RKO (cell line): ENCODE results near the gene RUFY1.
A peak's percentile ranks its signal among the peaks of the same experiment; 100 is the strongest.
"Not testable (repeated sequence)": the region's sequence is repeated elsewhere in the genome, so short reads cannot be mapped to it uniquely, and the experiment has no call there.

Experiments
- DNase-seq: peaks from one replicate; pipeline ENCODE4 v3.0.0-alpha.2; 2016; ENCODE audit warnings: low spot score

RUFY1 gene

DNA sequence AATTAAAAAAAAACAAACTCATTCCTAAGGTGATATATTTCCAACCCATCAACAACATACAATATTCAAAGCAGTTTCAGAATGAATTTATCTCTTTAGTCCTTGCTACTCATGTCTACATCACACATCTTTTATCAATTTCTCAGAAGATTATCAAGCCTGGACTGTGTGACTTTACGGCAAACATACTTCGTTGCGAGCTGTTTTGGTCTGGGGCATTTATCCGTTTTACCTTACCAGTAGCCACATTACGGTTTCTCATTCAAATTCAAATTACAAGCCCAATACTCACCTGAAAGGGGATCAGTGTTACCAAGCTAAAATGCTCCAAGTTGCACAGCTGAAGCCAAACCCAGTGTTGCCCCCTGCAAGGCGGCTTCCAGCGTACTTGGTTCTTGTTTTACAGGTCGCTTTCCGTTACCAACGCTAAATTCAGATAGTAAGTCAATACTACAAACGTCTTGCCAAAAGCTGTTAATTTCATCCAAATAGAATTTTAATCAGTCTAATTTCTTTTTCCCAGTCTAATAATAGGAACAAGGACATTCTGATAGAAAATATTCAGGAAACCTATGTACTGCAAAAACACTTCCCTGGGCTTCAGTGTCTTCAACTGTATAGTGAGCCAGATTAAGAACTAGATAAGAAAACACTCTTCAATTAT is 71.3 kb downstream of the RUFY1 start:
- DNase-seq = no peak

- DNase-seq = peak; percentile 99
These were observed 72.9 kb downstream of the RUFY1 start, which contains the start of gene HNRNPH1 for GRCh38 chr5:179623003-179623905. TSS of gene HNRNPH1 (minus strand) at chr5:179623671. CDS start at chr5:179623133, 538 bp downstream.

DNA sequence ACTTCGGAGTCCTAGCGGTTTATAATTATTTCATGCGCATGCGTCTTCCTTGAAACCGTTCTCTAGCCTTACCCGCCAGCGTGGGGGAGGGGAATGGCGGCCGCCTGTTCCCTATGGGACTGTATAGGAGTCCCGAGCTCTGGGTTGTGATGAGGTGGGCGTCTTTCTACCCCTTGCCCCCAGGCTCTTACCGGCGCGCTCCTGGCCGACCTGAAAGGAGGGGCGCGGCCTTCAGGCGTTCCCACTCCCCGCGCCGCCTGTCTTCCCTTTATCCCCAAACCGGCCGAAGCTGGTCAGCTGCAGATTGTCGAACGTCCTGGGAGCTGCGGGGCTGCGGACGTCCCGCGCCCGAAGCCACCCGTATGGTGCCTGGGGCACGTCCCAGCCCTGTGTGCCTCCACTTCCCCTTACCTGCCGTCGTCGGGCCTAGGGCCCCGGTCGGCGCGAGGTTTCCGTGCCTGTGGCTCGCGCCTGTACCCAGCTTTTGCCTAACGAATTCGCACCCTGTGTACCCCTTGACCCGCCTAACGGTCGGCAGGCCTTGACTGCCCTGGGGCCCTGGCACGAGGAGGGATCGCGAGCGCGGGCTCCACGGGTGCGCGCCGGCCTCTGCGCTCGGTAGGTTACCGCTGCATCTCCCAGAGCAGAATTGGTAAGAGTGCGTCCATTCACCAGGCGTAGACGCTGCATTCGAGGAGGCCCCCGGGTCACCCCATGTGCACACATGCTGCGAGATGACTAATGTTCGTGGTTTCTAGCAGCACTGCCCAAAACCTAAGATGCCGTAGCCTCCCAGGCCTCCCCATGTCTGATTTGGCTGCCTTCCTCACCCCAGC is 73.8 kb downstream of the RUFY1 start:
- DNase-seq = peak; percentile 93

DNA sequence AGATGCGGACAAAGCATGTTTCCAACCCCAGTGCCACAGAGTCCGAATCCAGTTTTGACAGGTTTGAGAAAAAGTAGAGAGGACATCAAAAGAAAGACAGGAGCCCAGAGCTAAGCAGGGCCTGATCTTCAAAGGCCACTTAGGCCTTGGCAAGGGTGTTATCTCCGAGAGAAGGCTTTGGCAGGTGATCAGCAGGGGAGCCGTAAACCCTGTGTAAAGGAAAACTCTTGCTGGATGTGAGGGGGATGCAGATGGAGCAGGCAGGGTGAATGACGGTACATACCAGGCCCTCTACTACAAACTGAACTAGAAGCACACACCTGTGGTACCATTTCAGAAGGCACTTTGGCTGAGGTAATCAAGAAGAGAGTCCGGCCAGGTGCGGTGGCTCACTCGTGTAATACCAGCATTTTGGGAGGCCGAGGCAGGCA is 74.5 kb downstream of the RUFY1 start:
- DNase-seq = no peak

GRCh38 chr5:179633501-179634369 is 83.4 kb downstream of the RUFY1 start:
- DNase-seq = not testable (repeated sequence)

- not testable (repeated sequence) for DNase-seq
These were observed 84.2 kb downstream of the RUFY1 start for GRCh38 chr5:179634370-179635172.

- not testable (repeated sequence) for DNase-seq
These were observed 88.9 kb downstream of the RUFY1 start for GRCh38 chr5:179639296-179639695.

- DNase-seq = not testable (repeated sequence)
These were observed 91.4 kb downstream of the RUFY1 start for GRCh38 chr5:179641745-179642144.

DNA sequence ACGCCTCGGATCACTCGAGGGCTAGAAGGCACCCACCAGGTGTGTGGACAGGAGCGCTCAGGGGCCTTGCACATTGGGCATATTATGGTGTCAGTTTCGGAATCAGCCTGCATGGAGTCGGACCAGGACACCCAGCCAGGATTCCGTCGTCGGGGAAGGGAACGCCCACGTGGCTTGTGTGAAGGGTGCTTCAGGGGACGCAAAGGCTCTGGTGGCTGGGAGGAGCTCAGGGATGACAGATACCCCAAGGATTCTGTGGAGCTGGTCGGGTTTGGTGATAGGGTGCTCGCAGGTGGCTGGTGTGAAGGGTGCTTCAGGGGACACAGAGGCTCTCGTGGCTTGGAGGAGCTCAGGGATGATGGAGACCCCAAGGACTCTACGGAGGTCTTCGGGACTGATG is 92.3 kb downstream of the RUFY1 start:
- not testable (repeated sequence) for DNase-seq

DNA sequence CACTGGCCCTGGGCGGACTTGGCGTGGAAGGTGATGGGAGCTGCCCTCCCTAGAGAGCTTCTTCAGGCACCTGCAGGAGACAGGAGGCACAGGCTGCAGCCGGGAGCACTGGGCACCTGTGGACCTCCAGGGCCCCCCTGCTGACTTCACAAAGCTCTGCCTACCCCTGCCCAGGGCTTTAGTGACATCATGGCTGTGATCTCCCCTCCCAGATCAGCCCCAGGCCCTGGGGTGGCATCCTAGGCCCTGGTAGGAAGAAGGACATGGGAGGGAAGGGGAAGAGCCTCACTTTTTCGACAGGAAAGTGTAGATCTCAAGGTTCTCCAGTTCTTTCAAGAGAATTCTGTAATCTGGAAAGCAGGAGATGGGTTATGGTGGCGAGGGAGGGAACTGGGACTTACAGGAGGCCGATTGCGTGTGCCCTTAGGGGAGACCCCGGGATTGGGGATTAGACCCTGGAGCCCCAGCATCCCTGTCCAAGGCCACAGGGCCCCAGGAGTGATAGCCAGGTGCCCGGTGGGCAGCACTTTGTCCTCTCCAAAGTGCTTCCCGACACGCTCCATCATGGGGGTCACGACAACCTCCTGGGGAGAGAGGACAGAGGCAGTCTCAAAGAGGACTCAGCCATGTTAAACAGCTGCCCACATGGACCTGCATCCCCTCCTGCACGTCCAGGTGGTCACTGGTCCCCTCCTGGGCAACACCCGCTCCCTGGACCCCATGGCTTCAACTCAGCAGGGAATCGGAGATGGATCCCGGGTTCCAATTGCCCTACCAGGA is 93.0 kb downstream of the RUFY1 start:
- DNase-seq = not testable (repeated sequence)

- not testable (repeated sequence) for DNase-seq
These were observed 94.4 kb downstream of the RUFY1 start for GRCh38 chr5:179644766-179645165.

- no peak for DNase-seq
These were observed 98.1 kb downstream of the RUFY1 start for GRCh38 chr5:179648410-179648809.

DNA sequence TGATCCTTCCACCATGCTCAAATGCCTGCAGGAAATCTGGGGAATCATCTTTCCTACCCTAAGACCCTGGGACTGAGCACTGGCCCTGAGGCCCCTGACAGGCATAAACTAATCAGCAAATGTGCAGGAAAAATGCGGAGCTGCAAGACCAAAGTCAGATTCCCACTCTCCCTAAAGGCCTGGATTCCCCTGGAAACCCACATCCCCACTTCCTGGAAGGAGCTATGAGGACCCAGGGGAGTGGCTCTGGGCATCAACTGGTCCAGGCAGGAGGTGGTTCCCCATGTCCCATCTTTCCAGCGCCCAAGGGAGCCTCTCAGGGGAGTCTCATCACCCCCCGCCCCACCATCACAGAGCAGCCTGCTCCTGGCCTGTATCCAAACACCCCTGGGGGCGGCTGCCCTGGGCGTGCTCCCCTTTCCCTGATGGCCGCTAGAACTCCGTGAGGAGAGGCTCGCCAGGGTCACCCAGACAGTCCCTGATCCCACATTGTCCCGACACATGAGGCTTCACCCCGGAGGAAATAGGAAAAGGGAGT is 98.9 kb downstream of the RUFY1 start:
- DNase-seq = not testable (repeated sequence)

DNA sequence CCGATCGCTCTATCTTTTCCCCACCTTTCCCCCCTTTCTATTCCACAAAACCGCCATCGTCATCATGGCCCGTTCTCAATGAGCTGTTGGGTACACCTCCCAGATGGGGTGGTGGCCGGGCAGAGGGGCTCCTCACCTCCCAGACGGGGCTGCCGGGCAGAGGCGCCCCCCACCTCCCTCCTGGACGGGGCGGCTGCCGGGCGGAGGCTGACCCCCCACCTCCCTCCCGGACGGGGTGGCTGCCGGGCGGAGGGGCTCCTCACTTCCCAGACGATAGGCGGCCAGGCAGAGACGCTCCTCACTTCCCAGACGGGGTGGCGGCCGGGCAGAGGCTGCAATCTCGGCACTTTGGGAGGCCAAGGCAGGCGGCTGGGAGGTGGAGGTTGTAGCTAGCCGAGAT is 99.9 kb downstream of the RUFY1 start:
- DNase-seq = not testable (repeated sequence)

GRCh38 chr5:179653135-179653534 is 102.8 kb downstream of the RUFY1 start:
- DNase-seq = not testable (repeated sequence)

- DNase-seq = not testable (repeated sequence)
These were observed 107.2 kb downstream of the RUFY1 start for GRCh38 chr5:179657302-179658178.

DNA sequence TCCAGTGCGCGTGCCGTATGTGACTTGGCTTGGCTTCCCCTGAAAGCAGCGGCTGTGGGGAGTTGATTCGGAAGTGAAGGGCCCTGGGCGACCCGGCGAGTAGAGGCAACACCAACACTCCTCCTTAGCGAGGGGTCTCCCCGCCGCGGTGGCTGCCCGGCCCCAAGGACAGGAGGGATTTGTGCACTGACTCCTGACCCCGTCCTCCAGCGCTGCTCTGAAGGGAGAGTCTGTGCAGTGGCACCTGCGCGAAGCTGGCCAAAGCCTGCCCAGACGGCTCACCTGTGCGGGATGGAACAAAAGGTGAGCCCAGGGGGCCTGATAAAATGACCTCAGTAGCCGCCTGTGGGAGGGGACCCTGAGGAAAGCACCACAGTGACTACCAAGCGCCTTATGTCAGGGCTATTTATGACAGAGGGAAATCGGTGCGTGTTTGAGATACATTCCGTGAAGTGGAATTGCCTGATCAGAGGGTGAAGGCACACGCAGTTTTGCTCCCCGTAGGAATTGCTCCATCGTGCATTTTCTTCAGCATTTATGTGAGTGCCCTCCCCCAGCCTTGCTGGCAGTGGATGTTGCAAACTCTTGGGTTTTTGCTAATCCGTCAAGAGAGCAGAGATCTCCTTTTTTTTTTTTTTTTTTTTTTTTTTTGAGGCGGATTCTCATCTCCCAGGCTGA is 108.0 kb downstream of the RUFY1 start:
- peak; percentile 22 for DNase-seq
